Measurements from ENCODE around the gene FARP2.

DNA sequence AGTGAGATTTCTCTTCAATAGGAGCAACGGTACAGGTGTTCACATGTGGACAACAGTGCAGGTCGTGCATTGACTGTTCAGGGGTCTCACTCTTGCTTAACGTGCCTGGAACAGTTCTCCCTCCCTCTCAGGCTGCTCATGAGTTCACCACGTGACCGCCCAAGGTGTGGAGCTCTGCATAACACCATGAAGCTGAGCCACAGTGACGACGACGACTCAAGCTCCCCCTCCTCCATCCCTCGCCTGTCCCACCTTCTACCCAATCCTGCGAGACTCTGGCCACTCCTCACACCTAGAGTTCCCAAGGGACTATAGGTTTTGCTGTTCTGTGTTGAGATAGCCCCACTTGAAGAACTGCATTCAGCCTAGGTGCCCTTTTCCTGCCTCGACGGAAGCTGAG lies 109.5 kb downstream of the FARP2 start:
- TF ChIP-seq CTCF (IDR thresholded peaks at IDR 0.05) (no peak), POLR2AphosphoS5 (IDR thresholded peaks at IDR 0.05) (no peak)
